CD4-positive, alpha-beta T cell treated with Interleukin-17A for 1 hour (primary cell): ENCODE data around the gene SOHLH1.

Experiments used
- DNase-seq: peaks from one replicate; pipeline ENCODE4 v3.0.0-alpha.2; 2020

SOHLH1 gene

DNA sequence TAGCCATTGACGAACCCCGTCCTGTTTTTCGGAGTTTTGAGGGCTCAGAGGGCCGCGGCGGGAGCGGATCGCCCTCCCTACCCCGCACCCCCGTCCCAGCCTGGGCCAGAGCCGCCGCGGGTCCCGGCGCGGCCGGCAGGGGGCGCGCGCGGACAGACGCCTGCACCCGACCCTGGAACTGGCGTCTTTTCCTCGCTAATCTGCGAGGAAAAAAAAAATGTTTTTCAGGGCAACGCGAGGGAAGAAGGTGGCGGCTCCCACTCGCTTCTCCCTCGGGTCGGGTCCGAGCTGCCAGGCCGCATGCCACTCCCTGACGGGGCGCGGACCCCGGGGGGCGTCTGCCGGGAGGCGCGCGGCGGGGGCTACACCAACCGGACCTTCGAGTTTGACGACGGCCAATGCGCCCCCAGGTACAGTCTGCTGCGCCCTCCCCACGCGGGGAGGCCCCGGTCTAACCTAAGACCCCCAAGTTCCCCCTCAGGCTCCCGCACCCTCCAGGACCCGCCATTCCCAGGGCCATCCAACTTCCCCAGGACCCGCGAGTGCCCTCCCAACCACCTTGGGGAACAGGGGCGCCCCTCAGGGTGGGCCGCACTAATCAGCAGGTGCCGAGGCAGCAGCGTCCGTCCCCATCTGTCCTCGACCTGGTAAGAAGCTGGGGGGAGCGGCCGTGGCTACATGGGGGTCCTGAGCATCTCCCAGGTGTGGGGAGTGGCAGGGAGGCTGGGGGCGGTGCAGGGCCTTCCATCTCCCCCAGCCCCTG lies 2.9 kb upstream of the SOHLH1 start, which contains the start of gene KCNT1:
Gene KCNT1 (plus strand): TSS at position 227 of the 763 bp plus-strand sequence. CDS start 74 bp downstream, at position 301.
- DNase-seq: peak; percentile 31

DNA sequence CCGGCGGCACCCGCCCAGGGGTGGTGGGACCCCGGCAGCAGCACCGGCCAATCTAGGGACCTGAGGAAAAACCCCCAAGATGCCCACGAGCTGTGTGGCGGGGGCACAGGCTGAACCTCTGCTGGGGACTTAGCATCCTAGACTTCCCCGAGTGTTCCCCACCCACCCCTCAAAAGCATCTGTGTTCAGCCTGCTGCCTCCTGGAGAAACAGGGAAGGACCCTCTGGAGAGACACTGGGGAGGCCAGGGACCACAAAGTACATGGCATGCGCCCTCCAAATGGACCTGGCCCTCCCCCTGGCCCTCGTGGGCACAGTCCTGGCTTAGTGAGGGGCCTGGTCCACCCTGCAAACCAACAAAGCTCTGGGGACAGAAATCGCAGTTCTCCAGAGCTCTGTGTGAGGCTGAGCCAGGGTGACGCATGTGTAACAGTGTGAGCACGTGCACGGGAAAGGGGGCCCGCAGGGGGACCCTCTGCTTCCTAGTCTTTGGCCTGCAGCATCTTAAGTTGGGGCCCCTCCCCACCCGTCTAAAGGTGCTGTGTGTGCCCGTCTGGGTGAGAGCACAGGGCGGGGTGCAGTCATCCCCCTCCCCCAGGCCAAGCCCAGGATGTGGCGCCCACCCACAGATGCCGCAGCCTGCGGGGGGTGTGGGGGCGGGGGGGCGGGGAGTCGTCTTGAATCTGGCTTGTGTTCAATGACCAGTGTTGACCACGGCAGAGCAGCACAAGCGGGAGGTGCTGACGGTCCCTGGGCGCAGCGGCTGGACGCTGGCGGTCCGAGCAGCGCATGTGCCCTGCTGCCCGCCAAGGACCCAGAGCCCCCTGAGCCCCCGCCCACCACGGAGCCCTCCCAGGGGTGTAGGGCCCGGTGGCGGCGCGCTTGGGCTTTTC lies 2.0 kb upstream of the SOHLH1 start:
- DNase-seq: peak; percentile 0

DNA sequence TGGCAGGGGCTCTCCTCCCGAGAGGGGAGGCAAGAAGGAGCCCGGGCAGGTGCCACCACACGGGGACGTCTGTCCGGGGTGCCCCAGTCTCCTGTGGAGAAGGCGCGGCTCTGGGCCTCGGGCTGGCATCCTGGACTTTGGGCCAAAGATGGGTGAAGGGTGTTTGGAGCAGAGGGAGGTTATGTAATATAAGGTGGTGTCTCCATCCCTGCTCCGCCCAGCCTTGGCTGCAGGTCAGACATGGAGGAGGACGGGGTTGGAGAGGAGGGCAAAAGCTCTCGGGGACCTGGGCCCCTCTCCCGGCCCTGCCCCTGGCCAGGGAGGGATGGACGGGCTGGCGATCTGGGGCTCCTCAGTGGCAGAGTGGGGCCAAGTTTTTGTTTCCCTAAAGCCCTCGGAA lies 1.2 kb upstream of the SOHLH1 start:
- DNase-seq: no peak

DNA sequence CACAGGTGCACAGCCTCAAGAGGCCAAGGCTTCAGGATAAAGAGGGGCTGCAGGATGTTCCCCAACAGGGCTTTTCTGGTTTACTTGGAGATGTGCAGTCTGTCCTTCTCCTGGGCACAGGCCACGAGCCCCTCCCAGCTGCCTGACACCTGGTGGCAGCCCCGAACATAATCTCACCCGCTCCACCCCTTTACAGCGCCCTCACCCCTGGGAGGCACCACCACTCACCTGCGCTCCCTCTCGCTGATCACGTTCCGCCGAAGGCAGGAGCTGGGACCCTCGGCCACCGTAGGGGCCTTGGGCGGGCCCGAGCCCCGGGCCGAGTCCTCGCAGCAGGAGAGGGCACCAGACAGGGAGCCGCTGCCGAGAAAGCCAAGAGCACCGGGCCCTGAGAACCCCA lies 514 bp downstream of the SOHLH1 start:
- no peak for DNase-seq

DNA sequence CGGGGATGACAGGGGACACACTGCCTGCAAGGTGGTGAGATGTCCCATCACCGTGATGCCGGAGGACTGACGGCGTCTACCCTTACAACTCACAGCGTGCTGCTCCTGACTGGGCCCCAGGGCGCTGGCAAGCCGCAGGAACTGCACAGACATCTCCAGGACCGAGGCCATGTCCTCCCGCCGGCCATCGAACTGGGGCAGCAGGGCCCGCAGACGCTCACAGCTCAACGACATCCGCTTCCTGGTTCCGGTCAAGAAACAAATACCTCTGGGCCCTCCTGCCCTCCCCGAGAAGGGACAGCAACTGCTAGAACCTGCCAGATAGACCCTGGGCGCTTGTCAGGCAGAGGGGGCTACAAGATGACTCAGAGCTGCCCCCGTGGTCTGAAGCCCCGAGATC lies 1.0 kb downstream of the SOHLH1 start:
- DNase-seq: no peak

DNA sequence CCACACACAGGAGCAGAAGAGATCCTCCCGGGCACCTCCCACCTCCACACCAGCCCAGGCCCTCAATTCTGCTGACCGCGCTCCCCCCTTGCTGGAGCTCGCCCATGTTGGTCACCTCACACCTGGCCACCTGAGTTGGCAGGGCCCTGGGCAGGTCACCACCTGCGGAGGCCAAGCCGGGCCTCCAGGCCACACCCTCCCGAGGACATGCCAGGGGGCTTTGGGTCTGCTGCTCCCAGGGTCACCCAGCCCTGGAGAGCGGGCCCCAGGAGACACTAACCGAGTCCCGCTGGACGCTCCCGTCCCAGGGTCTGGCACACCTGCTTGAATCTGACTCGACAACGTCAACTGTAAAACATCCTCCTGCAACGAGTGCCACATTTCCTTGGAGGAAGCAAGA lies 2.1 kb downstream of the SOHLH1 start:
- no peak for DNase-seq

DNA sequence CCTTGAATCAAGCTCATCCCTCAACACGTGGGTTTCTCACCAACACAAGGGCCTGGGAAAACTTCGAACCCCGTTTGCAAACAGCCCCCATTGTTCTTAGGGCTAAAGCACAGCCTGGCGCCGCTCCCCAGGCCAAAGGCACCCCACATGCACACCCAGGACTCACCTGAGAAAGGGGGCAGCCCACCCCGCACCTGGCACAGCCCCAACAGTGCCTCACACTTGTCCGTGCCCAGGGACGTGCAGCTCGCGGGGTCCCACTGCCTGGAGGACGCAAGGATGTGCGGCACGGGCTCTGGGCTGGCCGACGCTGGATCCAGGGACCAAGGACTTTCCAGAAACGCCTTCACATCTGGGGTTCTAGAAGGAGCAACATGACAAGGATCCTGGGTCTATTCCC lies 2.8 kb downstream of the SOHLH1 start:
- no peak for DNase-seq

DNA sequence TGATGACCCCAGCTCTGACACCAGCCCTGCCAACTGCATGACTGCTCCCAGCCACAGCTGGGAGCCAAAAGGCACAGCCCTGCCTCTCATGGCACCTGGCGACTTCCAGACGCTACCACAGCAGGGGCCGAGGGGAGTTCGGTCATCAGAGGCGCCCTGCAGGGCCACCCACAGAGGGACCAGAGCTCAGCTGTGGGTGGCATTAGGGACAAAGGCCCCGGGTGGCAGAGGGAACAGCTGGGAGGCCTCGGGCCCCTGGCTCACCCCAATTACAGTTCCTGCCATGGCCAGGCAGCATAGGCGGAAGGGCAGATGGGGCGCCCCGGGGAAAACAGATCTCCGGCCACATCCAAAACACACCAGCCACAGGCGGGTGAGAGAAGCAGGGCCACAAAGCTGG lies 3.6 kb downstream of the SOHLH1 start:
- no peak for DNase-seq

DNA sequence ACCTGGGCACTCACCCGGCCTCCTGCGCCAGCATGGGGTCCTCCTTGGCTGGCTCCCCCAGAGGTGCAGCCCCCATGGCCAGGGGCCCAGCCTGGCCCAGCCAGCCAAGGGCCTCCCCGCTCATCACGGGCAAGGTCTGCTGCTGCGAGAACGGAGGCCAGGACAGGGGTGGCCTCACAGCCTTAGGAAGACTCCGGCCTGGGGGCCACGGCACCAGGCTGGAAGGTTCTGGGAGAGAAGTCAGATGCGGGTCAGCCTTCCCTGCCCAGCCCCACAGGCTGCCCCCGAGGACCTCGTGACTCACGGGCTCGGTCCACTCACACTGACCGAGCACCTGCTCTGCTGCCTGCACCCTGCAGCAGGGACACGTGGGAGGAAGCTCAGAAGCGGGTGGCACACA lies 4.2 kb downstream of the SOHLH1 start:
- no peak for DNase-seq

DNA sequence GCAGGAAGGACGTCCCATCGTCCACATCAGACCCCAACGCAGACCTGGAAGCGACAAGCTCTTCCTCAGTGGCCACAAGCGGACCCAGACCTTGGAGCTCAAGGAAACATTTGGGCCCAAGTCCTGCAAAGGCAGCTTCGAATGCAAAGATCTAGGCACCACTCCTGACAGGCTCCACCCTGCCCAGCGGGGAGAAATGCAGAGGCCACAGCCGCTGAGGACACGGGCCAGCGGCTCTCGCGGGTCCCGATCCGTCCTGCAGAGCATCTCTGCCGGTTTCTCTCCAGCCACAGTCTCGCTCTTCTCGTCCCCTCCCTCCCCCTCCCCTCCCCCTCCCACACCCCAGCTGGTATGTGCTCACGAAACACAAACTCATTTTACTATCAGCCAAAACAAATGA lies 4.9 kb downstream of the SOHLH1 start:
- DNase-seq: no peak

DNA sequence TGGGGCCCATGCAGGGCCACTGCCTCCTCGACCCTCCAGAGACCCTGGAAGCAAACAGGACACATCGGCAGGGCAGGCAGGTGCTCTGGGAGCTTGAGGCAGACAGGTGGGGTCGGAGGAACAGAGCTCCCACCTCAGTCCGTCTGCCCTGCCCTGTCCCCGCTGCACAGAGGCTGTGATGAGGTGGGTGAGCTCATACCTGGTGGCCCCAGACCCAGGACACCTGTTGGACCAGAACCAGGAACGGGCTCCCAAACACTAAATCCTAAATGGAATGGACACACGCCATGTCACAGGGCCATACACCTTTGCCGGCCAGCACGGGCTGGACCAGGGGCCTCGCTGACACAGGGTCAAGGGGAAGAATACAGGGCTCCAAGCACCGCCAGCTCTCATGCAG lies 5.5 kb downstream of the SOHLH1 start:
- no peak for DNase-seq

DNA sequence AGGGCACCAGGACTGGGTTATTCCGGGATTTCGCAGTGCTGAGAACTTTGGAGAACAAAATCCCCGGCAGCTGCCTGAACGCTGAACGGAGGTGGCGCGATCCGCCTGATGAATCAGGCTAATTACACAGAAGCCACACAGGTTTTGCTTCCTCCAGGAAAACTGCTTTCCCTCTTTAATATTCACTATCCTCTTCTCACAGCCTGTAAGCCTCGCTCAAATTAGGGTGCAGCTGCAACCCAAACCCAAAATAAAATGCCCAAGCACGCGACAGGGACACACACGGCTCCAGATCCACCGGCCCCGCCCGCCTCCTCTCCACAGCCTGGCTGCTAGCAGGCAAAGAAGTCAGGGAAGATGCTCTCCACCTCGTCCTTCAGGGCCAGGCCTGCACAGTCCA lies 6.0 kb downstream of the SOHLH1 start:
- no peak for DNase-seq

DNA sequence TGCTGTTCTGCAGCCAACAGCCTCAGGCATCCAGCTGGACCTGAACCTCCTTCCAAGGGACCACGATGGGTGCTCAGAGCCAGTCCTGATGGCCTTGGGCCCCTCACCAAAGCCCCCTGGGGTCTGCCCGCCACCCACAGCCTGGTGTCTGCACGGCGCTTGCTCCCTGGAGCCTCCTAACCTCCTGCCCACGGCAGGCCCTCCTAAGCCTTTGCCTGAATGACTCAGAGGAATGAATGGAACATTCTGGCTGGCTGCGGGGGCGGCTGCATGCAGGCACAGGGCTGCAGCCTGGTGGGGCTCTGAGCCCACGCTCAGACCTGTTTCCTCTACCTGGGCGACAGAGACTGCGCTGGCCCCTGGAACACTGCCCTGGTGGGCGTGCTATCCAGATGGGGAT lies 6.9 kb downstream of the SOHLH1 start:
- no peak for DNase-seq

DNA sequence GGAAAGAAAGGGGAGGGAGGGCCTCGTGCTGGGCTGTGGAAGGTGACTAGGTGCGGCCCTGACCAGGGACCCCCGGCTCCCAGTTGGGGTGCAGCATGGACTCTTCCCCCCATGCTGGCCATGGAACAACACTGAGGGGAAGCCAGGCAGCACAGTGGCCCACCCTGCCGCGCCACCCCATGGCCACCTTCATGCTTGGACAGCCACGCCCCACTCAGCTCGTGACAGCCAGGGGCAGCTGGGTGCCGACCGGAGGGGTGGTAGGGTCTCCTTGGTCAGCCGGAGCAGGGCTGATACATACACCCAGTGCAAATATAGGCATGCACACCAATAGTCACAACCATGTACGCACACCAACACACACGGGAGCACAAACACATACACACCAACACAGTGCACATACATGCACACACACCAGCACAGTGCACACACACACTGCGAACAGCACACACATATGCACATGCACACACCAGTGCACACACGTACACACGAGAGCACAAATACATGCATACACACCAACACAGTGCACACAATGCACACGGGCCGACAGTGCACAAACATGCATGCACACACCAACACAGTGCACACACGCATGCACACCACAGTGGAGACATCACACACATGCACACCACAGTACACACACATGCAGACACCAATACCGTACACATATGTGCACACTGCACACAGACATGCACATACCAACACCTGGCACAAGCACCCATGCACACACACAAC lies 8.3 kb downstream of the SOHLH1 start:
- DNase-seq: no peak

DNA sequence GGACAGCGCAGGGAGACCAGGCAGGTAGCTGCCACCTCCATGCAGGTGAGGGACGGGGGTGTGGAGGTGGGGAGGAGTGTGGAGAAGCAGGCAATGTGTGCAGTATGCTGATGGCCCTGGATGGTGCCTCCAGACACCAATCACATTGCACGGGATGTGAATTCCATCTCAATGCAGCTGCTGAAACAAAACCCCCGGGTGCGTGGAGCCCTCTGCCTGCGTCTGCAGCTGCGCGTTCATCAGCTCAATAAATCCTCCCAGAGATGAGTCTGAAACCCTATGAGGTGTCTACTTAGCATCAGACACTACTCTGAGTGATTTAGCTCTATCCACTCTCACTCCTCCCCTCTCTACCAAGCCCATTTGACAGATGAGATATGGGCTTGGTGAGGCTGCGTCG lies 10.3 kb downstream of the SOHLH1 start:
- DNase-seq: no peak

DNA sequence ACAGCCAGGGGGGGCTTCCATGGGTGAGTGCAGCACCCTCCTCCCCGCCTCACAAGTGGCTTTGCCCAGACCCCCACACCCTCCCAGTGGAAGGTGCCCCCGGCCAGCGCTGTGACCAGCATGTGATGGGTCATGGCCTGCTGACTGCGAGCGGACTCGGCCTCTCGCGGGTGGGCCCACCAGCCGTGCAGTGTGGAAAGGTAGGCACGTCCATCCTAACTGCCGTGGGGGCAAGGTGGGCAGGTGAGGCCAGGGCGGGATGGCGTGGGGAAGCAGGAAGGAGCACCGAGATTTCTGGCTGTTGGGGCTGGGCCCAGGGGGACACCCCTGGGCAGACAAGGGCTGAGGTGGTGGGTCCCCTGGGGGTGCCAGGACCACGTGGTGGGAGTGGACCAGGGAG lies 12.1 kb downstream of the SOHLH1 start:
- no peak for DNase-seq

DNA sequence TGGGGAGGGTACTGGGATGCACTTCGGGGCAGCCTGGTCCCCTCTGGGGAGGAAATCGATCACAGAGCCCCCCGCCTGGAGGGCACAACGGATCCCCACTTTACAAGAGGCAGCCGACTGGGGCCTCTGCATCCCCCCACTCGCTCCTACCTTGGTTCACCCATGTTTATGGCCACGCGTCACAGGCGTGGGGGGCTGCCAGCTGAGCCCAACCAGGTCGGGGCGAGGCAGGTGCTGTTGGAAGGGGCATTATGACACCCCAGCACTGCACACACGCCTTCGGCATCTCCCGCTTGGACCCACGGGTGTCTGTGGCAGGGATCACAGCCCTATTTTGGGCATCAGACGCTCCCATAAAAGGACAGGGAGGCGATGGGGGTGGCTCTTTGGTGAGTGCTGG lies 14.6 kb downstream of the SOHLH1 start:
- DNase-seq: no peak

DNA sequence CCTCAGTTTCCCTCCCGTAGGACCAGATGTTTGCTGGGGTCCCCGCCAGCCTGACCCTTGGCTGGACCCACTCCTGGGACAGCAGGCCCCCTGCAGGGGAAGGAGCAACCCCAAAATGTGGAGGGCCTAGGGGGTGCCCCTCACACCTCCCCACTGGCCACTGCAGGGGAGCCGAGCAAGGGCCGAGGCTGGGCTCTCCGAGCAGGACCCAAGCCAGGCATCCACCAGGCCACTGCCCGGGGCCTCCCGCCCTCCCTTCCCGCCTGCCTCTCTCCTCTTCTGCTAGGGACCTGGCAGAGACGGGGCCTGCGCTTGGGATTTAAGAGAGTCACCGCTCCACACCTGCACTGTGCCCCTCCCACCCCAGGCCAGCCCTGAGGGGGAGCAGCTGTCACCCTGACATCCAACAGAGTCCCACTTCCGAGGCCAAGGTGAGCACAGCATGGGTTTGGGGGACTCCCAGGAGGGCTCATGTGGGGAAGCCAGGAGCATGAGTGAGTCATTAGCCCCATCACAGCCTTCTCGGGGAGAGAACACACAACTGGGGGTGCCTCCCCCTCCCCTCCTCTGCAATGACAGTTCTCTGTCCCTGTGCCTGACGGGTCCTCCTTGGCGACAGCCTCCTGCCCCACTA lies 15.8 kb downstream of the SOHLH1 start:
- DNase-seq: no peak

DNA sequence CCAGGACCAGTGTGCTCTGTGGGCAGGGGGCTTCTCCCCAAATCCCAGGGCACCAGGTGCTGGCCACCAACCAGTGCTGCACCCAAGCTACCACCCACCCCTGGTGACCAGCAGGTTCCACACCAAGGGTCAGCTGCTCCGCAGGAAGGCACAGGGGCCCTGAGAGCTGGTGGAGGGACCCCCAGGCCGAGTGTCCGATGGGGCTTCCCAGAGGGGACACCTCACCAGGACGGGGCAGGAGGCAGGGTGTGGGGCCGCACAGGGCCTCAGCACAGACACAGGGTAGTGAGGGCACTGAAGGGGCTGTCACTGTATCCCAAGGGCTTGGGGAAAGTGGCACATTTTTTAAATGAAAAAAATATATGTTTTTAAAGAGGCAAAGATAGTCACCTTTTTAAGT lies 18.1 kb downstream of the SOHLH1 start:
- no peak for DNase-seq

DNA sequence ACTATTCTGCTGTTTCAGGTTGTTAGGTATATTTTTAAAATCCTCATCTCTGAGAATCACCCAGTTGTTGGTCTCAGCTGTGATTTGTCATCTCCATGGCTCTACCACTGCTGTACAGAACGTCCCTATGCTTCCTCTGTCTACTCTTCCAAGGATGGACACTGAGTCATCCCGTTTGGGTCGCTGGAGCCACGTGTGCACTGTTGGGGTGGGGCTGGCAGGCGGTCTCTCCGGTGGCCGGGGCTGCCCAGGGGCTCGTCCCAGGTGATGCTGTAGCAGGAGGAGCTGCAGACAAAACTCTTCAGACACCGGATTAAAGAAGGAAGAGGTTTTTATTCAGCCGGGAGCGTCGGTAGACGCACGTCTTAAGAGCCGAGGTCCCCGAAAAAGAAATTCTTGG lies 19.2 kb downstream of the SOHLH1 start:
- DNase-seq: no peak

DNA sequence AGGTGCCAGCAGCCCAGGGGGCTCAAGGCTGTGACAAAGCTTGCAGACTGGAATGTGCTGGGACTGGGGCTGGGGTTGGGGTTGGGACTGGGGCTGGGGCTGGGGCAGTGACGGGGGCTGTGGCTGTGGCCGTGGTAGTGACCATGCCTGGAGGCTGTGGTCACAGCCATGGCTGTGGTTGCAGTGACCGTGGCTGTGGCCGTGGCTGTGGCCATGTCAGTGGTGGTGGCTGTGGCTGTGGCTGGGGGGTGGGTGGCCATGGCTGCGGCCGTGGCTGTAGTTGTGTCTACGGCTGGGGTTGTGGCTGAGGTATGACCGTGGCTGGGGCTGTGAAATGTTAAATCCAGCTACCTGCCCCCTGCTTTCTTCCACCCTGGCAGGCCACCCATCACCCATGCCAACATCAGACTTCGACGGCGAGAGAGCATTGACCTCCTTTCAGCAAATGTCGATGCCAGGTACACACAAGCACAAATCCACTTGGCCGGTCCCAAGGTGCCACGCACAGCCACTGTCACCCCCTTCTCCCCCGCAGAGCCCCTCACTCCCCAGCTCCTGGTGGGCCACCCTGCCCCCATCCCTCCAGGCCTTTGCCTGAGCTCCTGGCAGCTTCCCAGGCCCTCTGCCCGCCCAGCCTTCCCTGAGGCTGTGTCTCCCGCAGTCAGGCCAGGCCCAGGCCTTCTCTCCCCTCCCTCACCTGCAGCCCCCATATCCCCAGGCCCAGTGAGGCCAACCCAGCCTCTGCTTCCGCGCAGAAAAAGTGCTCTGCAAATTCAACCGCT lies 20.9 kb downstream of the SOHLH1 start:
- DNase-seq: no peak

DNA sequence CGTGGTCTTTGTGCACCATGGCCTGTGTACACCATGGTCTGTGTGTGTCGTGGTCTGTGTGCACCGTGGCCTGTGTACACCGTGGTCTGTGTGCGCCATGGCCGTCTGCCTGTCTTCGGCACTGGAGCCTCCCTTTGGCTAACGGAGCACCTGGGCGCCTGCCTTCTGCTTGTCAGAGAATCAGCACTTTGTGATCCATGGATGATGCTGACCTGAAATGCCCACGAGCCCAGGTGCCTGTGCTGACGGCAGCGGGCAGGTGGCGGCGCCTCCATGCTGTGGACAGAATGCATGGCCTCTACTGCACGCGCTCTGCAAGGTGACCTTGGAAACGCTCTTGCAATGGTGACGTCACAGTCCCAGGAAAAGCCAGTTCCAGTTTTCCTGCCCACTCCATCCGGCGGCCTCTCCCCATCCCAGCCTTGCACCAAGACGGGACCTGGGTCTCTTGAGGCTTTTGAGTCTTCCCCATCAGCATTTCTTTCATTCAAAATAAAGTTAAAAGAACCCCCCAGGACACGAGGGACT lies 21.6 kb downstream of the SOHLH1 start:
- DNase-seq: no peak
